ENCODE results near the gene ACKR2.

ACKR2 gene

DNA sequence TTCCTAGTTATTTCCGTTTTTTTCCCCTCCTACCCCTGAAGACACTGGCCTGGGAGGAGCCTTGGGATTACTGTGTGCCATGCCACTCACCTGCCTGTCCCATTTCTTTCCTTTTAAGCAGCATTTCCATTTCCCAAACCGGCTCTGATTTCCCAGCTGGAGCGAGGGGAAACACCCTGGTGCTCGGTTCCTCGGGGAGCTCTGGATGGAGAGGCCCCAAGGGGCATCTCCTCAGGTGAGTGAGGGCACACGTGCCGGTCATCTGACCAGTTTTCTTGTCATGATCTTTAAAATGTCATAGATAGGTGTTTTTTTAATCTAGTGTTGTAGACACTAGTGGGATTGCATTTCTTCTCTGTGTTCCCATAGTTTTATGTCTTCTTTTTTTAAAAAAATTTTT is 99.4 kb downstream of the ACKR2 start:
- peaks cover 41 to 54% (median 50%) of the 10 kb centered on the region in 3 donors for H3K36me3 ChIP-seq
- peaks cover 0 to 21% (median 12%) of the 10 kb centered on the region in 4 donors for H3K4me1 ChIP-seq
- H3K9me3 ChIP-seq, result peaks cover 0 to 16% (median 14%) of the 10 kb centered on the region in 3 donors
- no peak for DNase-seq
- H3K27me3 ChIP-seq, result no peaks in the 10 kb centered on the region
- no peak overlapping the region for H3K27ac ChIP-seq
- H3K4me3 ChIP-seq, result no peak overlapping the region
- TF ChIP-seq, protein P1, sequence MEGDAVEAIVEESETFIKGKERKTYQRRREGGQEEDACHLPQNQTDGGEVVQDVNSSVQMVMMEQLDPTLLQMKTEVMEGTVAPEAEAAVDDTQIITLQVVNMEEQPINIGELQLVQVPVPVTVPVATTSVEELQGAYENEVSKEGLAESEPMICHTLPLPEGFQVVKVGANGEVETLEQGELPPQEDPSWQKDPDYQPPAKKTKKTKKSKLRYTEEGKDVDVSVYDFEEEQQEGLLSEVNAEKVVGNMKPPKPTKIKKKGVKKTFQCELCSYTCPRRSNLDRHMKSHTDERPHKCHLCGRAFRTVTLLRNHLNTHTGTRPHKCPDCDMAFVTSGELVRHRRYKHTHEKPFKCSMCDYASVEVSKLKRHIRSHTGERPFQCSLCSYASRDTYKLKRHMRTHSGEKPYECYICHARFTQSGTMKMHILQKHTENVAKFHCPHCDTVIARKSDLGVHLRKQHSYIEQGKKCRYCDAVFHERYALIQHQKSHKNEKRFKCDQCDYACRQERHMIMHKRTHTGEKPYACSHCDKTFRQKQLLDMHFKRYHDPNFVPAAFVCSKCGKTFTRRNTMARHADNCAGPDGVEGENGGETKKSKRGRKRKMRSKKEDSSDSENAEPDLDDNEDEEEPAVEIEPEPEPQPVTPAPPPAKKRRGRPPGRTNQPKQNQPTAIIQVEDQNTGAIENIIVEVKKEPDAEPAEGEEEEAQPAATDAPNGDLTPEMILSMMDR (IDR thresholded peaks at IDR 0.05), result no peak
- intact Hi-C loops (cut with DNase I; ENCODE audit: low total_unique reads), result no loop called here

DNA sequence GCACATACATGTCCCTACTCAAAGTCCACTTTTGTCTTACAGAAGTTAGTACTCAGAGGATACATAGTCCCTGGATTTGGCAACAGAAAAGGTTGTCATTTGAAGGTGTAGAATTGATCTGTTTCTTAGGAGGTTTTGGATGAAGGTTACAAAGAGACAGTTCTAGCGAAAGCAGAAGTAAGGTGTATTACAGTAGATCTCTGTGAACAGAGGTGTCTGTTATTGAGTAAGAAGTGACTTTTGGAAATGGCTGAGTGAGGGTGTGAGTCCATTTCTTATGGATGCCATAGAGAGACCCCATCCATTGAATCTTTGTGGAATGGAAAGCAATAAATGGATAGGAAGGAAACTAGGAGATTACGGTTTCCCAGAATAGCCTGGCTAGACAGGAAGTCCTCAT is 102.3 kb downstream of the ACKR2 start:
- Histone ChIP-seq H3K9me3 (peaks cover 0 to 44% (median 43%) of the 10 kb centered on the region in 3 donors), H3K4me1 (peaks cover 0 to 12% (median 8%) of the 10 kb centered on the region in 4 donors), H3K27ac (no peak overlapping the region), H3K36me3 (peaks cover 68 to 83% (median 71%) of the 10 kb centered on the region in 3 donors), H3K27me3 (no peaks in the 10 kb centered on the region), H3K4me3 (no peak overlapping the region)
- TF ChIP-seq, protein P1 (IDR thresholded peaks at IDR 0.05), result no peak
- DNase-seq, result no peak
- intact Hi-C loops (cut with DNase I; ENCODE audit: low total_unique reads), result no loop called here

DNA sequence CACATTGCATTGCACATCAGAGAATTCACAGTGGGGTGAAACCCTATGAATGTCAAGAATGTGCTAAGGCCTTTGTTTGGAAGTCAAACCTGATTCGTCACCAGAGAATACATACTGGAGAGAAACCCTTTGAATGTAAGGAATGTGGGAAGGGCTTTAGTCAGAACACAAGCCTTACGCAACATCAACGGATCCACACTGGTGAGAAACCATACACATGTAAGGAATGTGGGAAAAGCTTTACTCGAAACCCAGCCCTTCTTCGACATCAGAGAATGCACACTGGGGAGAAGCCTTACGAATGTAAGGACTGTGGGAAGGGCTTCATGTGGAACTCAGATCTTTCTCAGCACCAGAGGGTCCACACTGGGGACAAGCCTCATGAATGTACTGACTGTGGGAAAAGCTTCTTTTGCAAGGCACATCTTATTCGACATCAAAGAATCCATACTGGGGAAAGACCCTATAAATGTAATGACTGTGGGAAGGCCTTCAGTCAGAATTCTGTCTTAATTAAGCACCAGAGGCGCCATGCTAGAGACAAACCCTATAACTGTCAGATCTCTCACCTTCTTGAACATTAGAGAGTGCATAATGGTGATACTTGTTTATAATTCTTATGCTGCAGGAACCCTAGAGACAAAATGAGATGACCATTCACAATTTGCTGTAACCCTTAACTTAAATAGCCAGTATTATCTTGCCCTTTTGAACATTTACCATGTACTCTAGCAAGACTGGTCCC is 105.7 kb downstream of the ACKR2 start:
- Histone ChIP-seq H3K4me3 (no peak overlapping the region), H3K4me1 (no peaks in the 10 kb centered on the region), H3K27ac (no peak overlapping the region), H3K36me3 (peaks cover 52 to 63% (median 63%) of the 10 kb centered on the region in 3 donors), H3K27me3 (no peaks in the 10 kb centered on the region), H3K9me3 (peaks cover 5 to 71% (median 70%) of the 10 kb centered on the region in 3 donors)
- intact Hi-C loops (cut with DNase I; ENCODE audit: low total_unique reads), result no loop called here
- no peak for DNase-seq
- TF ChIP-seq, protein P1 (IDR thresholded peaks at IDR 0.05), result no peak

All from tibial artery (tissue), 4 donors.